Hematopoietic multipotent progenitor cell (in vitro differentiated cells): ENCODE results near the gene TTC39A. TPM values are rescaled to one million over a fixed set of nuclear protein-coding genes. Genes with fewer than 3 reads are reported as not detected.
"Not testable (repeated sequence)": the region's sequence is repeated elsewhere in the genome, so short reads cannot be mapped to it uniquely, and the experiment has no call there.

Source experiments
- DNase-seq, 3 donors: peaks; one replicate each; pipeline ENCODE4 v3.0.0-alpha.2; 2011 to 2015; ENCODE audit warnings: low read depth in 2 of 3, low spot score in 2 of 3
- total RNA-seq: library from RNA; depleted of rRNA; stranded (reverse); fragments of >200 nt; gene quantifications from one replicate; pipeline ENCODE4 v1.2.3, GENCODE V29; 2012

The TTC39A gene
- total RNA-seq, 1 donor: 0.54 TPM

DNA sequence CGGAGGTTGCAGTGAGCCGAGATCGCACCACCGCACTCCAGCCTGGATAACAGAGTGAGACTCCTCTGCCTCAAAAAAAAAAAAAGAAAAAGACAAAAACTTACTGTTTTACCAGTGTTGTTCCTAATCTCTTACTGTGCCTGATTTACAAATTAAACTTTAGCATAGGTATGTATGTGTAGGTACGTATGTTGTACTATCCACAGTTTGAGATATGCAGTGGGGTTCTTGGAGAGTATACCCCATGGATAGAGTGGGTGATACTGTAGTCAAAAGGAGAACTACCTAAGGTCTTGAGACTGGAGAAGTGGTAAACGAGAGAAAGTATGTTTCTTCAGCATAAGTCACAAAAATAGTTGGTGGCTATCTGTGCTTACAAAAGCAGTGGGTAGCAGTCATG is 55.7 kb downstream of the TTC39A start:
- no peak for DNase-seq

DNA sequence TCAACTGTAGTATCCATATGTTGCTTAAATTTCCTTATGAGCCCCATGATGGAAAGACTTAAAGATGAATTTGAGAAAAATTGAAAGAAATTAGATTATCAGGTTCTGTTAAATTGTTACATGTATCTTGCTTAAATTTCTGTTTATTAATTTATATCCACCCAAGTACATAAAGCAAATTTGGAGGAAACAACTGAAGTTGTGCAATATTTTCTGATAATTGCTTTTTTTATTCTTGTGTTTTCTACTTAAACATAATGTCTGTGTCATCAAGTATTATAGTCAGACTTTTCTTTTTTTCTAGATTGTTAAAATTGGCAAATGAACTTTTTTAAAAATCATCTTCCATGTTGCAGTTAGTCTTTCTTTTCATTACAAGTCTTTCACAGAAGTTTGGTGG is 57.4 kb downstream of the TTC39A start:
- DNase-seq: no peak

- DNase-seq: no peak
These were observed 59.6 kb downstream of the TTC39A start for GRCh38 chr1:51270751-51271150.

DNA sequence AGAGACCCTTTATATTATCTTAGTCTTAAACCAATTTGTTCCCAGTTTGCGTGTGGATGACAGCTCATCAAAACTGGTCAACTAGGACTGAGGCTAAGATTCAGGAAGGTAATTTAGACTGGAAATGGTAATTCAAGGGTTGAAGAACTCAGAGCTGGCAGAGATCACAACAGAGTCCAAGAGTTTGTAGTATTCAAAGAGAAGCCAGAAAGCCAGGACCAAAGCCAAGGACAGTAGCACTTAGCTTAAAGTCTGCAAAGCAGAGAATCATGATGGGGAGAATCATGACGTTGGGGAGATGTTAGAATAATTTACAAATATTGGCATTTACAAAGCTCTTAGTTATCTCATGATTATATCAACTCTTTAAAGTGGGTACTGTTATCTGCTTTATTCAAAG is 61.7 kb downstream of the TTC39A start:
- no peak for DNase-seq

GRCh38 chr1:51266791-51267190 is 63.6 kb downstream of the TTC39A start:
- DNase-seq: no peak

DNA sequence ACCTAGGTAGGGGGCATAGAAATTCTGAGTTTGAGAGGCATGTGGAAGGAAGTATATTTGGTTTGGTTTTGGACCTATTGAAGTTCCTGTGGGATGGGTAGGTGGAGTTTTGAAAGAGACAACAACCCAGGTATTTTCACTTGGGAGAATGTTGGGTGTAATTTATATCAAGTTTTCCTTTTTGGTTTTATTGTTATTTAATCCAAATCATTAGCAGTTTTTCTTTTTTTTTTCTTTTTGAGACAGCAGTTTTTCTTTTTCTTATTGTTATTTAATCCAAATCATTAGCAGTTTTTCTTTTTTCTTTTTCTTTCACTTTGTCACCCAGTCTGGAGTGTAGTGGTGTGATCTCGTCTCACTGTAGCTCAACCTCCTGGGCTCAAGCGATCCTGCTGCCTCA is 64.2 kb downstream of the TTC39A start:
- DNase-seq: no peak

GRCh38 chr1:51265618-51266017 is 64.7 kb downstream of the TTC39A start:
- no peak for DNase-seq

GRCh38 chr1:51264451-51264850 is 65.9 kb downstream of the TTC39A start:
- DNase-seq: no peak

GRCh38 chr1:51263147-51263877 is 67.0 kb downstream of the TTC39A start:
- no peak for DNase-seq

GRCh38 chr1:51255331-51255730 is 75.0 kb downstream of the TTC39A start:
- DNase-seq: no peak

- DNase-seq: no peak
These were observed 76.7 kb downstream of the TTC39A start for GRCh38 chr1:51253691-51254090.

DNA sequence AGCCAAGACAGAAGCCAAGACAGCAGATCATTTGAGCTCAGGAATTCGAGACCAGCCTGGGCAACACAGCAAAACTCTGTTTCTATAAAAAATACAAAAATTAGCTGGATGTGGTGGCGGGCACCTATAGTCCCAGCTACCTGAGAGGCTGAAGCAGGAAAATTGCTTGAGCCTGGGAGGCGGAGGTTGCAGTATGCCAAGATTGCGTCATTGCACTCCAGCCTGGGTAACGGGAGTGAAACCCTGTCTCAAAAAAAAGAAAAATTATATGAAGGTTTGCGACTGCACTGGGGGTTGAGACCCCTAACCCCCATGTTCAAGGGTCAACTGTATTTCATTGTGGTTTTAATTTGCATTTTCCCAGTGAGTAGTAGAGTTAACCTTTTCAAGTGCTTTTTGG is 78.0 kb downstream of the TTC39A start:
- no peak for DNase-seq

- not testable (repeated sequence) for DNase-seq
These were observed 79.2 kb downstream of the TTC39A start for GRCh38 chr1:51251165-51251564.

GRCh38 chr1:51250729-51251128 is 79.6 kb downstream of the TTC39A start:
- not testable (repeated sequence) for DNase-seq

GRCh38 chr1:51249445-51249844 is 80.9 kb downstream of the TTC39A start:
- DNase-seq: no peak

DNA sequence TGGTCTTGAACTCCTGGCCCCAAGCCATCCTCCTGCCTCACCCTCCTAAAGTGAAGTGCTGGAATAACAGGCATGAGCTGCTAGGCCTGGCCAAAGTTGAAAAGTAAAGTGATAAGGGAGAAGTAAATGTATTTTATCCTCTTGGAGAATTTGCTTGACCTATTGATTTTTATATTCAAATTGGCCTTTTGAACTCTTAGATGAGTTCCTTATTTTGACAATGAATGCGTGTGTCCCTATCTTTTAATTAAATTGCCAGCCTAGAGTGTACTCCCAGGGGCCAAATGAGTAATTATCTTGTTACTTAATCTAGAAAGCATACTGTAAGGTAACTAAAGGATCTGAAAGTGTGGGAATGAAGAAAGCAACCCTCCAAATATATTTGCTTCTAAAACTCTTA is 82.9 kb downstream of the TTC39A start:
- no peak for DNase-seq

- DNase-seq: no peak
These were observed 83.3 kb downstream of the TTC39A start for GRCh38 chr1:51247022-51247421.

DNA sequence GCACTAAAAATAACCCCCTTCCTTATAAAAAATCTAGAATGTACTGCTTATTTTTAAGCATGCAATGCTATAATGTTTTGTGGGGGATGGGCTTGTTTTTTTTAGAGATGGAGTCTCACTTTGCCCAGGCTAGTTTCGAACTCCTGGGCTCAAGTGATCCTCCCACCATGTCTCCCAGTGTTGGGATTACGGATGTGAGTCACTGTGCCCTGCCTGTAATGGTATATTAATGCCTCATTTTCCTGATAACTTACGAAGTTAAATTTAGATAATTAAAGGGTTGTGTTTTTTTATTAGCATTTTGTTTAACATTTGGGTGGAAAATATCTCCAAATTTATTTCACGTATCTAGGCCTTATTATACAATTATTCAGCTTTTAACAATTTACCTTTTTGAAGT is 87.8 kb downstream of the TTC39A start:
- no peak for DNase-seq

DNA sequence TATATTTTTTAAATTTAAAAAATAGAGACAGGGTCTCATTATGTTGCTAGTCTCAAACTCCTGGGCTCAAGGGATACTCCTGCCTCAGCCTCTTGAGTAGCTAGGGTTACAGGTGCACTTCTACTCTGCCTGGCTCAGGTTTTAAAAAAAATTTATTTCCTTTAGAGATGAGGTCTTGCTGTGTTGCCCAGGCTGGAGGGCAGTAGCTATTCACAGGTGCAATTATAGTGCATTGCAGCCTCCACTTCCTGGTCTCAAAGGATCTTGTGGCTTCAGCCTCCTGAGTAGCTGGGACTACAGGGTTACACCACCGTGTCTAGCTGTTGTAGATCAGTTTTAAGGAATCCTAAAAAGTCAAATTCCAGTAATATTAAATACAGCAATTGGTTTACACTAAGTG is 89.2 kb downstream of the TTC39A start:
- DNase-seq: no peak

GRCh38 chr1:51240084-51240483 is 90.3 kb downstream of the TTC39A start:
- no peak for DNase-seq

DNA sequence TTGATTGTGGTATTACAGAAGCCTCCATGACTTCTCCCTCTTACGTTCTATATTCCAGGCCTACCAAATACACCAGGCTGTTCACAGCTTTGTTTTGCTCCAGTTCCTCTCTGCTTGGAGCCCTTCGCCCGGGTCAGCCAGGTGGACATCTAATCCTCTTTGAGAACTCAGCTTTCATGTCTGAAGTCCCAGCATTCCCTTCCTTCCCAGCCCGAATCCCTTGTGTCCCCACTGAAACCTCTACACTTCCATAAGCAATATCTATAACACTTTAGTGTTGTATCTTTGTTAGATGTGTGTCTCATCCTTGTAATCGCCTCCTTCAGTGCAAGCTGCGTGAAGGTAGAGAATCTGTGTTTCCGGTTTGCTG is 92.3 kb downstream of the TTC39A start:
- no peak for DNase-seq

- DNase-seq: no peak
These were observed 92.9 kb downstream of the TTC39A start for GRCh38 chr1:51237351-51238033.
